Ishikawa (cell line): ENCODE measurements around the gene USP38.

Experiments used
- CEBPB ChIP-seq: IDR thresholded peaks from 2 replicates; pipeline ENCODE4 v1.6.1; 2012
- EGR1 ChIP-seq: IDR thresholded peaks from 2 replicates; pipeline ENCODE4 v1.6.1; 2012
- FOXM1 ChIP-seq: IDR thresholded peaks from 2 replicates; pipeline ENCODE4 v1.6.1; 2012; ENCODE audit warnings: low read depth, borderline replicate concordance
- NFIC ChIP-seq: IDR thresholded peaks from 2 replicates; pipeline ENCODE4 v1.6.1; 2012
- RAD21 ChIP-seq: IDR thresholded peaks from 2 replicates; pipeline ENCODE4 v1.6.1; 2012; ENCODE audit warnings: low read depth
- TEAD4 ChIP-seq: IDR thresholded peaks from 2 replicates; pipeline ENCODE4 v1.6.1; 2012
- YY1 ChIP-seq: IDR thresholded peaks from 2 replicates; pipeline ENCODE4 v1.6.1; 2012; ENCODE audit warnings: low read depth
- TF ChIP-seq, protein P1 (sequence below): IDR thresholded peaks from 2 replicates; pipeline ENCODE4 v1.6.1; 2012
- TF ChIP-seq, protein P2 (sequence below): IDR thresholded peaks from 2 replicates; pipeline ENCODE4 v1.6.1; 2012
- TF ChIP-seq, protein P3 (sequence below): IDR thresholded peaks from 2 replicates; pipeline ENCODE4 v1.6.1; 2012; ENCODE audit warnings: low read depth, mild to moderate bottlenecking

DNA sequence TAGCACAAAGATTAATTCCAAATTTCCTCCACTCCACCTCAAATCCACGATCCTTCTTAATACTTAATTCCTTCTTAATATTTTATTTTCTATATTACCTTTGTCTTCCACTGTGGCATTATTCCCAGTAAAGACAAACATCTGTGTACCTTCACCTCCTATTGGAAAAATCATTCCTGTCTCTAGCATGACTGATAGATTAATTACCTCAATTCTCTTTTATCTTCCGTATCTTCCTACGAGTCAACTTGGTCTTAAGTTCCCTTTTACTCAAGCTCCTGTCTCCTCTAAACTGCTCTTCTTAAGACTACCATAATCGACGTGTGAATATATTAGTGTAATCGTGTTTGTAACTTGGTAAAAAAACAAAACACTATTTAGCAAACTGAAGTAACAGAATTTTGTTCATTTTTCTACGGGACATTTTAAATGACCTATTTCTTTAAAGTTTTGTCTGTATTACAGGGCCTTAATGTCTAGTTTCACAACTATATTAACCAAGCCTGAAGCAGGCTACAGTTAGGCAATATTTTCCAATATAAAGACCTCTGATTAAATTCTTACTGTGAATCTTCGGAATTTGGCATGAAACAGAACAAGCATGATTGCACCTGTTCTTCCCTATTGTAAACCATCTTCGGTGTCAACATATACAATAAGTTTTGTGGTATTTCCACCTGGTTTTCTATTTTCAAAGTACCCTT lies 1.1 kb upstream of the USP38 start:
- no peak for TF ChIP-seq CEBPB
- no peak for TF ChIP-seq RAD21
- no peak for TF ChIP-seq YY1
- TF ChIP-seq, protein P1, sequence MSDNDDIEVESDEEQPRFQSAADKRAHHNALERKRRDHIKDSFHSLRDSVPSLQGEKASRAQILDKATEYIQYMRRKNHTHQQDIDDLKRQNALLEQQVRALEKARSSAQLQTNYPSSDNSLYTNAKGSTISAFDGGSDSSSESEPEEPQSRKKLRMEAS, result no peak
- no peak for TF ChIP-seq NFIC
- TF ChIP-seq, protein P2, sequence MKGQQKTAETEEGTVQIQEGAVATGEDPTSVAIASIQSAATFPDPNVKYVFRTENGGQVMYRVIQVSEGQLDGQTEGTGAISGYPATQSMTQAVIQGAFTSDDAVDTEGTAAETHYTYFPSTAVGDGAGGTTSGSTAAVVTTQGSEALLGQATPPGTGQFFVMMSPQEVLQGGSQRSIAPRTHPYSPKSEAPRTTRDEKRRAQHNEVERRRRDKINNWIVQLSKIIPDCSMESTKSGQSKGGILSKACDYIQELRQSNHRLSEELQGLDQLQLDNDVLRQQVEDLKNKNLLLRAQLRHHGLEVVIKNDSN, result no peak
- no peak for TF ChIP-seq FOXM1
- no peak for TF ChIP-seq TEAD4
- no peak for TF ChIP-seq EGR1
- TF ChIP-seq, protein P3, sequence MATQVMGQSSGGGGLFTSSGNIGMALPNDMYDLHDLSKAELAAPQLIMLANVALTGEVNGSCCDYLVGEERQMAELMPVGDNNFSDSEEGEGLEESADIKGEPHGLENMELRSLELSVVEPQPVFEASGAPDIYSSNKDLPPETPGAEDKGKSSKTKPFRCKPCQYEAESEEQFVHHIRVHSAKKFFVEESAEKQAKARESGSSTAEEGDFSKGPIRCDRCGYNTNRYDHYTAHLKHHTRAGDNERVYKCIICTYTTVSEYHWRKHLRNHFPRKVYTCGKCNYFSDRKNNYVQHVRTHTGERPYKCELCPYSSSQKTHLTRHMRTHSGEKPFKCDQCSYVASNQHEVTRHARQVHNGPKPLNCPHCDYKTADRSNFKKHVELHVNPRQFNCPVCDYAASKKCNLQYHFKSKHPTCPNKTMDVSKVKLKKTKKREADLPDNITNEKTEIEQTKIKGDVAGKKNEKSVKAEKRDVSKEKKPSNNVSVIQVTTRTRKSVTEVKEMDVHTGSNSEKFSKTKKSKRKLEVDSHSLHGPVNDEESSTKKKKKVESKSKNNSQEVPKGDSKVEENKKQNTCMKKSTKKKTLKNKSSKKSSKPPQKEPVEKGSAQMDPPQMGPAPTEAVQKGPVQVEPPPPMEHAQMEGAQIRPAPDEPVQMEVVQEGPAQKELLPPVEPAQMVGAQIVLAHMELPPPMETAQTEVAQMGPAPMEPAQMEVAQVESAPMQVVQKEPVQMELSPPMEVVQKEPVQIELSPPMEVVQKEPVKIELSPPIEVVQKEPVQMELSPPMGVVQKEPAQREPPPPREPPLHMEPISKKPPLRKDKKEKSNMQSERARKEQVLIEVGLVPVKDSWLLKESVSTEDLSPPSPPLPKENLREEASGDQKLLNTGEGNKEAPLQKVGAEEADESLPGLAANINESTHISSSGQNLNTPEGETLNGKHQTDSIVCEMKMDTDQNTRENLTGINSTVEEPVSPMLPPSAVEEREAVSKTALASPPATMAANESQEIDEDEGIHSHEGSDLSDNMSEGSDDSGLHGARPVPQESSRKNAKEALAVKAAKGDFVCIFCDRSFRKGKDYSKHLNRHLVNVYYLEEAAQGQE, result no peak
